GM10847 (cell line): Measurements from ENCODE around the gene ANKRD26.

Source experiments
- POLR2A ChIP-seq: IDR thresholded peaks from 2 replicates; pipeline ENCODE4 v1.6.1; 2011; ENCODE audit not compliant: insufficient read length; ENCODE audit errors: extremely low read depth

Gene ANKRD26

GRCh38 chr10:26969145-26969926, 131.0 kb downstream of the ANKRD26 start:
- no peak for TF ChIP-seq POLR2A

GRCh38 chr10:26962835-26963234, 137.5 kb downstream of the ANKRD26 start:
- no peak for TF ChIP-seq POLR2A

- no peak for TF ChIP-seq POLR2A
These were observed 140.0 kb downstream of the ANKRD26 start for GRCh38 chr10:26960308-26960707.

GRCh38 chr10:26959841-26960240, 140.5 kb downstream of the ANKRD26 start:
- no peak for TF ChIP-seq POLR2A
